ENCODE results near the gene MAPKAPK2.
"Not testable (repeated sequence)": the region's sequence is repeated elsewhere in the genome, so short reads cannot be mapped to it uniquely, and the experiment has no call there.

MAPKAPK2 gene

GRCh38 chr1:206684478-206685333 is at the start of gene MAPKAPK2:
MAPKAPK2 (plus strand) TSS chr1:206684905; CDS start chr1:206685230, 325 bp downstream.
- DNase-seq (ENCODE audit: low read depth) = no peak

GRCh38 chr1:206635080-206635977 is 49.4 kb upstream of the MAPKAPK2 start, which contains the start of gene DYRK3:
DYRK3 (plus strand) TSS chr1:206635536; CDS start chr1:206635704, 168 bp downstream.
- DNase-seq (ENCODE audit: low read depth) = peak; percentile 88

GRCh38 chr1:206635978-206636345 is 48.7 kb upstream of the MAPKAPK2 start:
- no peak for DNase-seq (ENCODE audit: low read depth)

- no peak for DNase-seq (ENCODE audit: low read depth)
Measured at GRCh38 chr1:206636671-206637070, 48.0 kb upstream of the MAPKAPK2 start.

- DNase-seq (ENCODE audit: low read depth) = no peak
Measured at GRCh38 chr1:206637605-206638004, 47.1 kb upstream of the MAPKAPK2 start.

GRCh38 chr1:206642074-206642473 is 42.6 kb upstream of the MAPKAPK2 start:
- not testable (repeated sequence) for DNase-seq (ENCODE audit: low read depth)

- no peak for DNase-seq (ENCODE audit: low read depth)
Measured at GRCh38 chr1:206643118-206643698, 41.5 kb upstream of the MAPKAPK2 start.

GRCh38 chr1:206646504-206646903 is 38.2 kb upstream of the MAPKAPK2 start:
- DNase-seq (ENCODE audit: low read depth) = no peak

- no peak for DNase-seq (ENCODE audit: low read depth)
Measured at GRCh38 chr1:206647224-206647623, 37.5 kb upstream of the MAPKAPK2 start.

GRCh38 chr1:206649261-206649921 is 35.3 kb upstream of the MAPKAPK2 start:
- no peak for DNase-seq (ENCODE audit: low read depth)

GRCh38 chr1:206651014-206651413 is 33.7 kb upstream of the MAPKAPK2 start:
- no peak for DNase-seq (ENCODE audit: low read depth)

- DNase-seq (ENCODE audit: low read depth) = no peak
Measured at GRCh38 chr1:206651958-206652890, 32.5 kb upstream of the MAPKAPK2 start.

- DNase-seq (ENCODE audit: low read depth) = no peak
Measured at GRCh38 chr1:206653715-206654459, 30.8 kb upstream of the MAPKAPK2 start.

GRCh38 chr1:206654828-206655227 is 29.9 kb upstream of the MAPKAPK2 start:
- no peak for DNase-seq (ENCODE audit: low read depth)

GRCh38 chr1:206655471-206655882 is 29.2 kb upstream of the MAPKAPK2 start:
- DNase-seq (ENCODE audit: low read depth) = no peak

- no peak for DNase-seq (ENCODE audit: low read depth)
Measured at GRCh38 chr1:206656936-206657335, 27.8 kb upstream of the MAPKAPK2 start.

- no peak for DNase-seq (ENCODE audit: low read depth)
Measured at GRCh38 chr1:206657751-206658150, 27.0 kb upstream of the MAPKAPK2 start.

- DNase-seq (ENCODE audit: low read depth) = no peak
Measured at GRCh38 chr1:206658264-206658980, 26.3 kb upstream of the MAPKAPK2 start.

- DNase-seq (ENCODE audit: low read depth) = no peak
Measured at GRCh38 chr1:206658981-206659273, 25.8 kb upstream of the MAPKAPK2 start.

- no peak for DNase-seq (ENCODE audit: low read depth)
Measured at GRCh38 chr1:206660136-206660535, 24.6 kb upstream of the MAPKAPK2 start.
